Chondrocyte (in vitro differentiated cells): ENCODE results near the gene TPRKB. TPM values are rescaled to one million over a fixed set of nuclear protein-coding genes. Genes with fewer than 3 reads are reported as not detected.
"Not testable (repeated sequence)": the region's sequence is repeated elsewhere in the genome, so short reads cannot be mapped to it uniquely, and the experiment has no call there.

Experiments used
- DNase-seq: peaks from one replicate; pipeline ENCODE4 v3.0.0; 2021; ENCODE audit warnings: mixed read lengths, low spot score
- H3K27ac Mint-ChIP-seq: one replicate; pipeline ENCODE4 v1.8.0; 2021; ENCODE audit warnings: mild to moderate bottlenecking, moderate library complexity, mixed read lengths; ENCODE audit not compliant: unreplicated experiment
- H3K27me3 Mint-ChIP-seq: 2 replicates; pipeline ENCODE4 v1.8.0; 2021; ENCODE audit warnings: low read depth, mixed read lengths
- H3K36me3 Mint-ChIP-seq: 2 replicates; pipeline ENCODE4 v1.8.0; 2021; ENCODE audit warnings: low read depth, mixed read lengths
- H3K4me1 Mint-ChIP-seq: 2 replicates; pipeline ENCODE4 v1.8.0; 2021; ENCODE audit warnings: low read depth, mild to moderate bottlenecking, mixed read lengths
- H3K4me3 Mint-ChIP-seq: one replicate; pipeline ENCODE4 v1.8.0; 2021; ENCODE audit warnings: mild to moderate bottlenecking, moderate library complexity, mixed read lengths; ENCODE audit not compliant: unreplicated experiment
- H3K9me3 Mint-ChIP-seq: 2 replicates; pipeline ENCODE4 v1.8.0; 2021; ENCODE audit warnings: low read depth, mixed read lengths
- CTCF ChIP-seq: fragments of 200-600 bp; sonication (generic); IDR thresholded peaks from 2 replicates; pipeline ENCODE4 v1.5.0; 2021; ENCODE audit warnings: antibody characterized with exemption, mild to moderate bottlenecking, moderate library complexity
- total RNA-seq: library from RNA; stranded (reverse); gene quantifications from 3 replicates; pipeline ENCODE4 v1.2.1, GENCODE V29; 2021

The TPRKB gene
- total RNA-seq, 1 donor from 2014 or later, result 14.2 TPM

GRCh38 chr2:73707636-73708035 lies 29.5 kb downstream of the TPRKB start:
- Mint-ChIP-seq H3K36me3 (no peaks in the 10 kb centered on the region), H3K4me1 (no peaks in the 10 kb centered on the region), H3K27me3 (peaks cover 23% of the 10 kb centered on the region), H3K27ac (no peak overlapping the region), H3K4me3 (no peak overlapping the region), H3K9me3 (no peaks in the 10 kb centered on the region)
- no peak for TF ChIP-seq CTCF
- no peak for DNase-seq

GRCh38 chr2:73707058-73707457 lies 30.1 kb downstream of the TPRKB start:
- H3K27ac Mint-ChIP-seq, result no peak overlapping the region
- H3K27me3 Mint-ChIP-seq, result peaks cover 23% of the 10 kb centered on the region
- H3K4me3 Mint-ChIP-seq, result no peak overlapping the region
- no peak for DNase-seq
- H3K4me1 Mint-ChIP-seq, result no peaks in the 10 kb centered on the region
- H3K9me3 Mint-ChIP-seq, result no peaks in the 10 kb centered on the region
- no peaks in the 10 kb centered on the region for H3K36me3 Mint-ChIP-seq
- TF ChIP-seq CTCF, result no peak

GRCh38 chr2:73705091-73705490 lies 32.1 kb downstream of the TPRKB start:
- no peak for TF ChIP-seq CTCF
- peaks cover 13% of the 10 kb centered on the region for H3K27me3 Mint-ChIP-seq
- no peak overlapping the region for H3K4me3 Mint-ChIP-seq
- H3K27ac Mint-ChIP-seq, result no peak overlapping the region
- H3K36me3 Mint-ChIP-seq, result no peaks in the 10 kb centered on the region
- no peak for DNase-seq
- no peaks in the 10 kb centered on the region for H3K4me1 Mint-ChIP-seq
- H3K9me3 Mint-ChIP-seq, result no peaks in the 10 kb centered on the region

GRCh38 chr2:73704285-73704684 lies 32.9 kb downstream of the TPRKB start:
- no peak overlapping the region for H3K4me3 Mint-ChIP-seq
- no peaks in the 10 kb centered on the region for H3K36me3 Mint-ChIP-seq
- H3K27ac Mint-ChIP-seq, result no peak overlapping the region
- no peak for DNase-seq
- TF ChIP-seq CTCF, result no peak
- H3K4me1 Mint-ChIP-seq, result no peaks in the 10 kb centered on the region
- no peaks in the 10 kb centered on the region for H3K9me3 Mint-ChIP-seq
- H3K27me3 Mint-ChIP-seq, result peaks cover 13% of the 10 kb centered on the region

- TF ChIP-seq CTCF, result no peak
- DNase-seq, result no peak
- Mint-ChIP-seq H3K27ac (no peak overlapping the region), H3K4me1 (no peaks in the 10 kb centered on the region), H3K27me3 (peaks cover 13% of the 10 kb centered on the region), H3K36me3 (no peaks in the 10 kb centered on the region), H3K9me3 (no peaks in the 10 kb centered on the region), H3K4me3 (no peak overlapping the region)
Observed at GRCh38 chr2:73703675-73704074, 33.5 kb downstream of the TPRKB start.

- peaks cover 13% of the 10 kb centered on the region for H3K27me3 Mint-ChIP-seq
- H3K27ac Mint-ChIP-seq, H3K4me1 Mint-ChIP-seq, H3K36me3 Mint-ChIP-seq, H3K4me3 Mint-ChIP-seq, DNase-seq, H3K9me3 Mint-ChIP-seq: not testable (repeated sequence)
Observed at GRCh38 chr2:73702852-73703493, 34.2 kb downstream of the TPRKB start.
